ENCODE results near the gene NINL. TPM values are rescaled to one million over a fixed set of nuclear protein-coding genes. Genes with fewer than 3 reads are reported as not detected.

Gene NINL
- total RNA-seq, 6 donors from 2014 or later: 10.2 to 47.1 (median 20.3) TPM

DNA sequence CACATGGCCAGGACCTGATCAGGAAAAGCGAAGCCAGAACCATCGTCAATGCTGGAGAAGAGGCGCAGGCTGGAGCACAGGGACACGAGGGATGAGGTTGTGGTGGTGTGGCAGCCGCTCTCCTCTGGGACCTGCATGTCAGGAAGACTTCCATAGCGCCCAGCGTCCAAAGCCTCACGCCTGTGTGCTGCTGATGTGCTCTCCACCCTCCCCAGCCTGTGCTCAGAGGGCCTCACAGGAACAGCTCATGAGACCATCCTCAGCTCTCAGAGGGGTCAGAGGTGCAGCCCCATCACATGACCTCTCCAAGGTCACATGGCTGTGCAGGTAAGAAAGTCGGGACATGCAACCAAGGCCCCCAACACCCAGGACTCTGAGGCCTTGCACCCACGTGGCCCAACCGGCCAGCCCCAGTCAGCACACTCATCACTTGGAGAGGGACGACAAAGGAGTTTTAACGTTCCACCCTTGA lies 84.4 kb downstream of the NINL start:
- ATAC-seq (ENCODE audit: low FRiP score in 2 of 2) (no peak), DNase-seq (peak in 1 of 2 donors; percentile 67)
- Histone ChIP-seq H3K9me3 (no peaks in the 10 kb centered on the region), H3K4me1 (no peaks in the 10 kb centered on the region), H3K27ac (no peak overlapping the region), H3K4me3 (no peak overlapping the region), H3K36me3 (peaks cover 0 to 9% (median 1%) of the 10 kb centered on the region in 4 donors), H3K27me3 (no peaks in the 10 kb centered on the region)
- WGBS, 2 donors: 90 to 92% methylated on average over 13 of the region's 13 CpGs
- TF ChIP-seq POLR2AphosphoS5 (IDR thresholded peaks at IDR 0.05): no peak
- TF ChIP-seq POLR2A (IDR thresholded peaks at IDR 0.05): no peak
- no peak for TF ChIP-seq EP300 (IDR thresholded peaks at IDR 0.05)
- TF ChIP-seq, protein P1, sequence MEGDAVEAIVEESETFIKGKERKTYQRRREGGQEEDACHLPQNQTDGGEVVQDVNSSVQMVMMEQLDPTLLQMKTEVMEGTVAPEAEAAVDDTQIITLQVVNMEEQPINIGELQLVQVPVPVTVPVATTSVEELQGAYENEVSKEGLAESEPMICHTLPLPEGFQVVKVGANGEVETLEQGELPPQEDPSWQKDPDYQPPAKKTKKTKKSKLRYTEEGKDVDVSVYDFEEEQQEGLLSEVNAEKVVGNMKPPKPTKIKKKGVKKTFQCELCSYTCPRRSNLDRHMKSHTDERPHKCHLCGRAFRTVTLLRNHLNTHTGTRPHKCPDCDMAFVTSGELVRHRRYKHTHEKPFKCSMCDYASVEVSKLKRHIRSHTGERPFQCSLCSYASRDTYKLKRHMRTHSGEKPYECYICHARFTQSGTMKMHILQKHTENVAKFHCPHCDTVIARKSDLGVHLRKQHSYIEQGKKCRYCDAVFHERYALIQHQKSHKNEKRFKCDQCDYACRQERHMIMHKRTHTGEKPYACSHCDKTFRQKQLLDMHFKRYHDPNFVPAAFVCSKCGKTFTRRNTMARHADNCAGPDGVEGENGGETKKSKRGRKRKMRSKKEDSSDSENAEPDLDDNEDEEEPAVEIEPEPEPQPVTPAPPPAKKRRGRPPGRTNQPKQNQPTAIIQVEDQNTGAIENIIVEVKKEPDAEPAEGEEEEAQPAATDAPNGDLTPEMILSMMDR (IDR thresholded peaks at IDR 0.05): no peak

DNA sequence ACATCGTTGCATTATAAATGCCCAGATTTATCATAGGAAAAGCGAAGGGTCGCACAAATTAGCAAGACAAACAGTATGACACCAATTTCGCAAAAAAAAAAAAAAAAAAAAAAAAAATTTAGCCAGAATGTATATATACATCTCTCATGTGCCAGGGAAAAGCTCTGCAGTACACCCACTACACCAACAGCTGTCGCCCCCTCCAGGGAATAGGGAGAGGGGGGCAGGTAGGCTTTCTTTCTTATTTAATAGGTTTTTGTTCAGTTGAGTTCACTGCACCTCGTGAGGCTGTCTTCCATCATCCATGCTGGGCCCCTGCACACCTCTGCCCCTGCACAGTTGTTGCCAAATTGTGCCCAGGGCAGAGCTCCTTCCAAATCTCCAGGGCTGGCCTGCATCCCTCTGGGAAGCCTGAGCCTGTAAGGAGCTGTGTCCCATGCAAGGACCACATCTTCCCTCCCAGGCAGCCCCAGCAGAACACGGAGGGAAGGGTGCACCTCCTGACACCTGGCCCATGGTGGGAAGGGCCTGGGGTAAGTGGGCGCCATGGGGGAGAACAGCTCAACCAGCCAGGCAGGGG lies 85.4 kb downstream of the NINL start:
- Histone ChIP-seq H3K4me1 (no peaks in the 10 kb centered on the region), H3K4me3 (no peak overlapping the region), H3K27ac (no peak overlapping the region), H3K9me3 (no peaks in the 10 kb centered on the region), H3K27me3 (no peaks in the 10 kb centered on the region), H3K36me3 (peaks cover 0 to 9% (median 1%) of the 10 kb centered on the region in 4 donors)
- ATAC-seq (ENCODE audit: low FRiP score in 2 of 2) (no peak), DNase-seq (peak in 1 of 2 donors; percentile 14)
- 91 to 94% methylated on average over 6 to 8 of the region's 8 CpGs for WGBS, 2 donors
- TF ChIP-seq POLR2AphosphoS5 (IDR thresholded peaks at IDR 0.05): no peak
- TF ChIP-seq, protein P1 (IDR thresholded peaks at IDR 0.05): no peak
- no peak for TF ChIP-seq POLR2A (IDR thresholded peaks at IDR 0.05)
- no peak for TF ChIP-seq EP300 (IDR thresholded peaks at IDR 0.05)

DNA sequence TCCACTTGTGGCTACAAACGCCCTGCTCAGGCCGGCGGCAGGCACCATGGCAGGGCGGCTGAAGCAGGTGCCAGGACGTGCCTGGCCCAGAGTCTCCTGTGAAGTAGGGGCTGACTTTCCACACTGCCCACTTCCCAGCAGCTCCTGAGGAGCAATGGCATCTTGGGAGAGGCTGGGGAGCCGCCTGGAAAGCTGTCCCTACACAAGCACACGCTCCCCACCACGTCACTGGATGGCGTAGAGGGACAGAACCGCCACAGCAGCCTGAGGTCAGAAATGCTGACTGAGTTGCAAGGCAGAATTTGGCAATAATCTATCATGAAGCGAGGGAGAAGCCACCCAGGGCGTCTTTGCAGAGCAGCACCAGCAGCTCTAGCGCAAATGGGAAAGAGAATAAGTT lies 86.3 kb downstream of the NINL start:
- Histone ChIP-seq H3K4me1 (no peaks in the 10 kb centered on the region), H3K4me3 (no peak overlapping the region), H3K36me3 (peaks cover 0 to 9% (median 1%) of the 10 kb centered on the region in 4 donors), H3K27ac (no peak overlapping the region), H3K27me3 (no peaks in the 10 kb centered on the region), H3K9me3 (no peaks in the 10 kb centered on the region)
- DNase-seq (peak in 1 of 2 donors; percentile 39), ATAC-seq (ENCODE audit: low FRiP score in 2 of 2) (no peak)
- TF ChIP-seq, protein P1 (IDR thresholded peaks at IDR 0.05): no peak
- TF ChIP-seq POLR2A (IDR thresholded peaks at IDR 0.05): no peak
- WGBS, 2 donors: 87 to 97% methylated on average over 7 to 13 of the region's 13 CpGs

DNA sequence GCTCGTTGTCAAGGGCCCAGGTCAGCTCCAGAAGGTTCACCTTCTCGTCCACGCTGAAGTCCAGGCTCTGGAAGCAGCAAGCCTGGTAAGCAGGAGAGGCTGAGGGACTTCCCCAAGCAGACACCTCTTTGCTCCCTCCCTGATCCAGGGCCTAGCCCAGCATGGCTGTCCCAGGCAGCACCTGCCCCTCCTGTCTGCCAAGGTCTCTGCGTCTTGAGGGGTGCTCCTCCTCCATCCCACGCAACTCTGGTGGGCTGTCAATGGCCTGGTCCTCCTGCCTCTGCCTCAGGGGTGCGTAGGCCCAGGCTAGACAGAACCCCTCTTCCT lies 87.1 kb downstream of the NINL start:
- no peak for TF ChIP-seq EP300 (IDR thresholded peaks at IDR 0.05)
- TF ChIP-seq, protein P1 (IDR thresholded peaks at IDR 0.05): no peak
- no peak for TF ChIP-seq POLR2A (IDR thresholded peaks at IDR 0.05)
- no peak for TF ChIP-seq POLR2AphosphoS5 (IDR thresholded peaks at IDR 0.05)
- Histone ChIP-seq H3K4me3 (no peak overlapping the region), H3K36me3 (peaks cover 0 to 5% (median 0%) of the 10 kb centered on the region in 4 donors), H3K9me3 (no peaks in the 10 kb centered on the region), H3K27ac (no peak overlapping the region), H3K27me3 (no peaks in the 10 kb centered on the region), H3K4me1 (no peaks in the 10 kb centered on the region)
- ATAC-seq (ENCODE audit: low FRiP score in 2 of 2) (no peak), DNase-seq (no peak)
- 84 to 91% methylated on average over 5 to 6 of the region's 6 CpGs for WGBS, 2 donors

All from upper lobe of left lung (tissue), 6 donors.